ENCODE data around the gene SH2D6. TPM values are rescaled to one million over a fixed set of nuclear protein-coding genes. Genes with fewer than 3 reads are reported as not detected.
A peak's percentile ranks its signal among the peaks of the same experiment; 100 is the strongest.

Gene SH2D6
- total and polyA plus RNA-seq, 11 donors = not detected

DNA sequence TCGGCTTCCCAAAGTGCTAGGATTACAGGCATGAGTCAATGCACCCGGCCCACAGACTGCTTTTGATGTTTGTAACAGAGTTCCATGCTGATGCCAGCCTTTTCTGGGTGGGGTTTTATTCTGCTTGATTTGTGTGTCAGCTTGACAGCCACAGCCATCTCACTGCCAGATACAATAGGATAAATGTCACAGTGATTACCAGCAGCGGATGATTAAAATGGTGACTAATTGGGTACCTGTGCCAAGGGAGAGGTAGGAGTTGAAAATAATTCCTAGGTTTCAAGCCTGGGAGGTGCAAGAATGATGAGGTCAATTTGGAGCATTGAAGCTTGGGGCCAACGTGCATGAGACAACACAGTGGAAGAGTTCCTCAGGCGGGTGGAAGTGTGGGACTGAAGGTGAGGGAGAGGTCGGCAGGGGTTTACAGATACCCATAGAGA lies 39.4 kb downstream of the SH2D6 start:
- TF ChIP-seq, protein P1, sequence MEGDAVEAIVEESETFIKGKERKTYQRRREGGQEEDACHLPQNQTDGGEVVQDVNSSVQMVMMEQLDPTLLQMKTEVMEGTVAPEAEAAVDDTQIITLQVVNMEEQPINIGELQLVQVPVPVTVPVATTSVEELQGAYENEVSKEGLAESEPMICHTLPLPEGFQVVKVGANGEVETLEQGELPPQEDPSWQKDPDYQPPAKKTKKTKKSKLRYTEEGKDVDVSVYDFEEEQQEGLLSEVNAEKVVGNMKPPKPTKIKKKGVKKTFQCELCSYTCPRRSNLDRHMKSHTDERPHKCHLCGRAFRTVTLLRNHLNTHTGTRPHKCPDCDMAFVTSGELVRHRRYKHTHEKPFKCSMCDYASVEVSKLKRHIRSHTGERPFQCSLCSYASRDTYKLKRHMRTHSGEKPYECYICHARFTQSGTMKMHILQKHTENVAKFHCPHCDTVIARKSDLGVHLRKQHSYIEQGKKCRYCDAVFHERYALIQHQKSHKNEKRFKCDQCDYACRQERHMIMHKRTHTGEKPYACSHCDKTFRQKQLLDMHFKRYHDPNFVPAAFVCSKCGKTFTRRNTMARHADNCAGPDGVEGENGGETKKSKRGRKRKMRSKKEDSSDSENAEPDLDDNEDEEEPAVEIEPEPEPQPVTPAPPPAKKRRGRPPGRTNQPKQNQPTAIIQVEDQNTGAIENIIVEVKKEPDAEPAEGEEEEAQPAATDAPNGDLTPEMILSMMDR (IDR thresholded peaks at IDR 0.05) = no peak
- no peak for TF ChIP-seq POLR2A (IDR thresholded peaks at IDR 0.05)
- DNase-seq = no peak
- Histone ChIP-seq H3K27ac (no peak overlapping the region), H3K36me3 (no peaks in the 10 kb centered on the region), H3K4me1 (no peaks in the 10 kb centered on the region), H3K4me3 (no peak overlapping the region), H3K9me3 (no peaks in the 10 kb centered on the region), H3K27me3 (no peaks in the 10 kb centered on the region)
- peak in 2 of 4 donors; percentile 13 to 22 for ATAC-seq
- 78 to 82% (median 81%) methylated on average over 6 of the region's 6 CpGs for WGBS, 4 donors
- intact Hi-C loops (cut with DNase I) = no loop called here

DNA sequence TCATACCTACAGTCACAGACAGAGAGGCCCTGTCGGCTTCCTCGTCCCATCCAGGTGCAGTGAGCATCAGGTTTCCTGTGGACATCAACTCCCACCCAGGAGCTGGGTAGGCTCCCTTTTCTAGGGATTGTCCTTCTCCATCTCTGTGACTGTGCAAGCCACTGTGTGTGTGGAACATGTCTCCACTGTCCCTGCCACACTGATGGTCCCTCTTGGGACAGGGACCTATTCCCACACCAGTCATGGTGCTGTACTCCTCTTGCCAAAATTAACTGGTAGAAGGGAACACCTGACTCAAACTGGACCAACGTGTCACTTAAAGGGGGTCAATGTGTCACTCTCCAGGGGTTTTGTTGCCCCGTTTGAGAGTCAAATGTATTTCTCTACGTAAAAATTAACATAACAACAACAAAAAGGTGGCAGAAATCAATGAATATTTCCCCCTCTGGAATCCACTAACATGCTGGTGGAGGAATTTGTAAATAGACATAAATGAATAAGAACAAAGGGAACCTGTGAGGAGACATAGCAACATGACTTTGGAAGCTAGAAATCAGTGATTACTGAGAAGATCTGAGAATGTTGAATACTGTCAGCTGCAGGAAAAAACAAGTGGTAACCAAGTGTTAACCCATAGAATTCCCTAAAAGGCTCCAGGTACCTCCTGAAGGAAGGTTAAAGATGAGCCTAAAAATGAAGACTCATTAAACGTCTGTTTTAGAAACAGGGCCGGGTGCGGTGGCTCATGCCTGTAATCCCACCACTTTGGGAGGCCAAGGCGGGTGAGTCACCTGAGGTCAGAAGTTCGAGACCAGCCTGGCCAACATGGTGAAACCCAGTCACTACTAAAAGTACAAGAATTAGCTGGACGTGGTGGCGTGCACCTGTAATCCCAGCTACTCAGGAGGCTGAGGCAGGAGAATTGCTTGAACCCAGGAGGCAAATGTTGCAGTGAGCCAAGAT lies 40.4 kb downstream of the SH2D6 start:
- Histone ChIP-seq H3K4me3 (no peak overlapping the region), H3K27ac (no peak overlapping the region), H3K27me3 (no peaks in the 10 kb centered on the region), H3K36me3 (no peaks in the 10 kb centered on the region), H3K4me1 (no peaks in the 10 kb centered on the region), H3K9me3 (no peaks in the 10 kb centered on the region)
- 79 to 88% (median 82%) methylated on average over 12 of the region's 12 CpGs for WGBS, 4 donors
- DNase-seq = no peak
- TF ChIP-seq POLR2A (IDR thresholded peaks at IDR 0.05) = no peak
- TF ChIP-seq, protein P1 (IDR thresholded peaks at IDR 0.05) = no peak
- ATAC-seq = no peak
- intact Hi-C loops (cut with DNase I) = no loop called here

DNA sequence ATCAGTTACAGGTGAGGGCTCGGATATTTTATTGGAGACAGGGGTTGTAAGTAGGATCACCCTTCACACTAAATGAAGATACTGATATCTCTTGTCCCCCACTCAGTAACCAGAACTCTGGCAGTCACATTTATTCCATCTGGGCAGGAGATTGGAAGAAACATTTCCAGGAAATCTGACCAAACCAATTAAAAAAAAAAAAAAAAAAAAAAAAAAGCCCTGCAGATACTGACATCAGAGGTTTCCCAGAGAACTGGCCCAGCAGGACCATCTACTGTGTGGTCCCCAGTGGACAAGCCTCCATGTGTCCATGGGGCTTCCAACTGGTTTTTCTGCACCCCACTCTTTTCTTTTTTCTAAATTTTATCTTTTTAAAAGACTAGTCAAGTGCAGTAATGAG lies 41.3 kb downstream of the SH2D6 start:
- no peaks in the 10 kb centered on the region for H3K27me3 ChIP-seq
- ATAC-seq (no peak), DNase-seq (no peak)
- intact Hi-C loops (cut with DNase I) = no loop called here
- no peaks in the 10 kb centered on the region for H3K36me3 ChIP-seq
- TF ChIP-seq, protein P1 (IDR thresholded peaks at IDR 0.05) = no peak
- TF ChIP-seq POLR2A (IDR thresholded peaks at IDR 0.05) = no peak
- H3K27ac ChIP-seq = no peak overlapping the region
- H3K4me1 ChIP-seq = no peaks in the 10 kb centered on the region
- no peak overlapping the region for H3K4me3 ChIP-seq
- no peaks in the 10 kb centered on the region for H3K9me3 ChIP-seq
- WGBS, 4 donors = 89 to 97% (median 93%) methylated on average over 1 of the region's 1 CpG

DNA sequence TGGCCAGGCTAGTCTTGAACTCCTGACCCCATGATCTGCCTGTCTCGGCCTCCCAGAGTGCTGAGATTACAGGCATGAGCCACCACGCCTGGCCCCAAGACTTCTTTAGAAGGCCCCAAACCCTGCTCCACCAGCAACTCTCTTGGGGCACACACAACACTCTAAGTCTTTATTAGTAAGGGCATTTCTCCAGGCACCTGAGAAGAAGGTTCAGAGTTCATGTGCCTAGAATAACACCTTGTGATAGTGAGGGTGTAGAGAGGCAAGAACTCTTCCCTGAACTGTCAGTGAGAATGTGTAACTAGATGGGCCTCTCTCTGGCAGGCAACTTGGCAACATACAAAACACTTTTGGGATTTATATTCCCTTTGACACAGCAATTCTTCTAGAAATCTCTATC lies 43.8 kb downstream of the SH2D6 start:
- Histone ChIP-seq H3K4me3 (no peak overlapping the region), H3K27me3 (no peaks in the 10 kb centered on the region), H3K36me3 (no peaks in the 10 kb centered on the region), H3K9me3 (no peaks in the 10 kb centered on the region), H3K27ac (no peak overlapping the region), H3K4me1 (no peaks in the 10 kb centered on the region)
- DNase-seq (no peak), ATAC-seq (no peak)
- WGBS, 4 donors = 88 to 95% (median 93%) methylated on average over 2 of the region's 2 CpGs
- TF ChIP-seq, protein P1 (IDR thresholded peaks at IDR 0.05) = no peak
- TF ChIP-seq POLR2A (IDR thresholded peaks at IDR 0.05) = no peak
- intact Hi-C loops (cut with DNase I) = no loop called here

Measured in heart left ventricle (tissue), 16 donors.